KBM-7 (cell line): ENCODE data around the gene H19.

Source experiments
- DNase-seq: peaks from one replicate; pipeline ENCODE4 v3.0.0-alpha.2; 2015
- in situ Hi-C: fragments of 300-500 bp; cut with MboI; formaldehyde crosslinking; loops from 2 replicates; pipeline ENCODE4 v1.14.3; 2020; ENCODE audit warnings: low sequenced_read_pairs, low pct_unique_long_range_greater_than_20kb, mixed read lengths

The H19 gene

DNA sequence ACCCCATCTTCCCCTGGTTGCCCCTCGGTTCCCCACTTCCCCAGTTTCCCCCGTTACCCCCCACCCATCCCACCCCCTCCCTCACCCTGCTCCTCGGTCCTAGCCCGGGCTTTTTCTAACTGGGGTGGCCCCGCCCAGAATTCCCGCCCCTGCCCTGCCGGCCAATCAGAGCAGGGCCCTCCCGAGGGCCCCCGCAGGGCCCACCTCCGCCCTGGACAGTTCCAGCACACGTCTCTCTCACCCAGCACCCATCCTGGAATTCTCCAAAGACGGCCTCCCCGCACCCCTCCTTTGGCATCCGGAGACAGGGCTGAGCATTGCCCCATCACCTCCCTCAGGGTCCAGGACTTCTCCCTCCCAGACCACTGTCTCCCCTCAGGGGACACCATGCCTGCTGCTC lies at the start of gene H19:
Gene H19 (minus strand): TSS at position 88 of the 400 bp plus-strand sequence.
- in situ Hi-C loops: no loop called here
- DNase-seq: no peak

DNA sequence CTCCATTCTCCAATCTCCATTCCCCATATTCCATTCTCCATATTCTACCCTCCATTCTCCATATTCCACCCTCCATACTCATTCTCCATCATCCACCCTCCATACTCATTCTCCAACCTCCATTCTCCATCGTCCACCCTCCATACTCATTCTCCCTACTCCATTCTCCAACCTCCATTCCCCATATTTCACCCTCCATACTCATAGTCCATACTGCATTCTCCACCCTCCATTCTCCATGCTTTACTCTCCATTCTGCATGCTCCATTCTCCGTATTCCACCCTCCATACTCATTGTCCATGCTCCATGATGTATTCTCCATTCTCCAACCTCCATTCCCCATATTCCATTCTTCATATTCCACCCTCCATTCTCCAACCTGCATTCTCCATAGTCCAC lies 44.3 kb upstream of the H19 start:
- in situ Hi-C loops: no loop called here
- DNase-seq: no peak

DNA sequence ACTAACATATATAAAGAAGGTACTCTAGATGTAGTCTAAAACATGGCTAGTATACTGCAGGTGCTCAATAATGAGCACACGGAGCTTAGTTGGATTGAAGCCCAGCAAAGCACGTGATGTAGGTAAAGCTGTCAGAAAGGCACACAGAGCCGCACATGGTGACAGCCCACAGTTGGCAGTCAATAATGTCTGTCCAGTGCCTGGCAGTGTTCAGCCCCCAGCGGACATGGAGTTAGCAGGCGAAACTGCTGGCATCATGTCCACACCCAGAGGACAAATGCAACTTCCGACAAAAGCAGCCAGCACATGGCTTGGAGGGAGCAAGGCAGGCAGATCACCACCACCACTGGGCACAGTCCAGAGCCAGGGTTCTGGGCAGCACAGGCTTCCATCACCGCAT lies 43.5 kb upstream of the H19 start:
- no peak for DNase-seq
- in situ Hi-C loops: no loop called here

DNA sequence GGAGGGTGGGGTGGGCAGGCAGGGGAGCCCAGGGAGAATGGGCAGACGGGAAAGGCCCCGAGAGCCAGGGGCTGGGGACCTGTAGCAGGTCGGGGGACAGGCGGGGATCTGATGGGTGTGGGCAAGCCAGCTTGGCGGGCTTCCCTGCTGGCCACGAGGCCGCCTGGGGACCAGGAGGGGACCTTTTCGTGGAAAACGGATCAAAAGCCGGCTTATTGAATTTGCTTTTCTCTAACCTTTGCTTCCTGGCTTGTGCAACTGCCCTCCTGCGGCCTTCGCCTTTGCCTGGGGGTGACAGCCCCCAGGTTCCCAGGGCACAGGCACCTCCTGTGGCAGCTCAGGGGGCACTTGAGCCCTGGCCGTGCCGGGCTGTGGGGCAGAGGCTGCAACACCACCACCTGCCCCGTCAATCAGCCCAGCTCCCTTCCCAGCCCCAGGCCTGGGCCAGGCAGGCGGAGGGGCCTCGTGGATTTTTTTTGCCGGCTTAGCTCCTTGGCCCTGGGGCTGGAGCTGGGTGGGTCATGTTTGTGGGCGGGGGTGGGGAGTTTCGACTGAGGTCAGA lies 41.6 kb upstream of the H19 start:
- in situ Hi-C loops: no loop called here

DNA sequence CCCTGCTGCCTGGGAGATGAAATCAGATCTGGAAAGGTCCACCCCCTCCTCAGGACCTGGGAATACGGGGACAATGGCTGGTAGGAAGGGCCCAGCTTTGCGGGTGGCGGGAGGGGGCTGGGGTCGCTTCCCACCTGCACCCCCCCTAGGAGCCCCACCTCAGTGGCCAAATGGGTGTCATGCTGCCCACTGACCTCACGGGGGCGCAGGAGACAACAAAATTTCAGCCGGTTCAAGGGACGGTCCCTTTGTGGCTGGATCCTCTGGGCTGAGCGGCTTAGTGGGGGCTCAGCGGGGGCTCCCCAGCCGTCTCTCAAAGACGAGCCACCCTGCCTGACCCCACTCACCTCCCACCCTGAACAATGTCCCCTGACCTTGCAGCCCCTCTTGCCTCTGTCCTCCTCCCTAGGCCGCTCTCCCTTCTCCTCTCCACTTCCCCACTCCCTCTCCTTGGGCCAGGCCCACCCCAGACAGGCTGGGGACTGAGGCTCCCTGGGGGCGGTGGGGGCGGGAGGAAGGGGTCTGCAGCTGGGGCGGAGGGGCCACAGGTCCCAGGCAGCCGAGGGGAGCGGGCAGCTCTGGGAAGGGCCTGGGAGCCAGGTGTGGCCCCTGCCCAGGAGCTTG lies 39.3 kb upstream of the H19 start:
- in situ Hi-C loops: no loop called here
- DNase-seq: no peak

More for the DNA sequence above, 41.6 kb upstream of the H19 start:
- no peak for DNase-seq

DNA sequence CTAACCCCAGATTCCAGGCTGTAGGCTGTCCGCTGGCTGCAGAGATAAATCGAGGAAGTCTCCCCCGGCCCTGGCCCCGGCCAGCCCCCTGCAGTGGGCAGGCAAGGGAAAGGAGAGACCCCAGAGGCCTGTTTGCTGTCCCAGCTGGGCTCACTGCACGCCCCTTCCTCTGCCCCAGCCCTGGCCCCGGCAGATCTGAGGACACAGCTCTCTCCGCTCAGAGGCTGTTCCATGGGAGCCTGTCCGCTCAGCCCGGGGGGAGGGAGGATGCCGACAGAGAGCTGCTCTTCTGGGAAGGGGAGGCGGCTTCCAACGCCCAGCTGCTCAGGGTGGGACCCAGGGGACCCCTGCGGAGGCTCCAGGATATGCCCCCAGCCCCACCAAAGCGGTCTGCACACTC lies 37.7 kb upstream of the H19 start:
- in situ Hi-C loops: no loop called here
- no peak for DNase-seq

DNA sequence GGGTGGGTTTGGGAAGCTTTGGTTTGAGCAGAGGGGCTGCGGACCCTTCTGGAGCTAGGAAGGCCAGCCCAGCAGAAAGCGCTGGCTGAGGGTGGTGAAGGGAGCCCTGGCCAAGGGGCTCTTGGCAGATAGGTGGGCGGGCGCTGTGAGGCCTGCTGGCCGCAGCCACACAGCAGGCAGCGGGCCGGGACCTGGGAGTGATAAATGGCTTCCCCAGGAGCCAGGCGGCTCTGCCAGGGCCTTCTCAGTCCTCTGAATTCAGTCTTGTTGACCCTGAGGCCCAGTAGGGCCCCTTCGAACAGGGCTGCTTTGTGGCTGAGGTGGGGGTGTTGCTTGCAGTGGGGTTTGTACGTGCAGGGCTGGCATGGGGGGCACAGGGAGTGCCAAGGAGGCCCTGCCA lies 33.4 kb upstream of the H19 start:
- in situ Hi-C loops: no loop called here
- no peak for DNase-seq

DNA sequence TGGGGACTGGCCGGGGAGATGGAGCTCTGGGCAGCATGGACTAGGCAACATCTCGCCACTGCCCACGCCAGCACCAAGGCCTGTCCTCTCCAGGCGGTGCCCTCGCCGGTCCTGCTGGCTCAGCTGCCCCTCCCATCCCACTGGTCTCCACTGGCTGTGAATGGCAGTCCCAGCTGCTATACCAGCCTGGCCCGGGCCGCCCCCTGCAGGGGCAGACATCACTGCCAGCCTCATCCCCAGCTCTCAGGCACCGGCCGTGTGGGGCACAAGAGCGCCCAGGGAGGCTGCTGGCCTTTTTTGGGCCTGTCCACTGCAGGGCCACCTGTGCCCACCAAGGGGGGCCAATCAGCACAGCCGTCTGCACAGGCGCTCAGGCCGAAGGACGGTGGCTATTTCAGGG lies 30.1 kb upstream of the H19 start:
- in situ Hi-C loops: no loop called here
- DNase-seq: no peak

DNA sequence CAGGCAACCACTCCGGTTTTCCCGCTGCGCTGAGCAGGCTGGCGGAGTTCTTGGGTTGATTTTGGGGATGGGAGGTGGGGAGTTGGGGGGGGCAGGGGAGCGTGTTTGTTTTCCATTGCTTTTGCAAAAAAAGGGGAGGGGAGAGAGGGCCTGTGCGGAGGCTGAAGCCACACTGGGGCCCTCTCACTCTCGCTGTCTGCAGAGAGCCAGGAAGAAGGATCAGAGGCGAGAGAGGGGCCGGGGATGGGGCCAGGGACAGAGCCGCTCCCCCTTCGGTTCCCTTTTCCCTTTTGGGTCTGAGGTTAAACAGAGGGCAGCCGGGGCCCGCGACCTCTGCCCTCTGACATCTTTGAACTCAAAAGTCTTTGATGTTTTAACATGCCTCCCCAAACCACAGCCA lies 17.4 kb upstream of the H19 start:
- in situ Hi-C loops: no loop called here
- no peak for DNase-seq

DNA sequence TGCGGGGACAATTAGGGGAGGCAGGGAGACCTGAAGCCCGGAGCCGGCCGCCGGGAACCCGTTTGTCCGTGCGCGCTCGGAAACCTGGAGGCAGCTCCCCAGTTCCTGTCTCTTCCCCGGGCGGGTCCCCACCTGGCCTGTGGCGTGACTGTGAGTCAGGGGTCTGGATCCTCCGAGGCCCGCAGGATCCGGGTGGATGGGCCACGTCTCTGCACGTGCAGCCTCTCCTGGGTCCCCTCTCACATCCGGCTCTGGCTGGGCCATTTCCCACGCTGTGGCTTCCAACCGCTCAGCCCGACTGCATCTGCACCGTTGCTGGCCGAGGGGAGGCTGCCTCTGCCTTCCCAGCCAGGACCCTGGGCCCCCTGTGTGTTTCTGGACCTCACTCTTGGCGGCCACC lies 14.8 kb upstream of the H19 start:
- DNase-seq: no peak
- in situ Hi-C loops: no loop called here

DNA sequence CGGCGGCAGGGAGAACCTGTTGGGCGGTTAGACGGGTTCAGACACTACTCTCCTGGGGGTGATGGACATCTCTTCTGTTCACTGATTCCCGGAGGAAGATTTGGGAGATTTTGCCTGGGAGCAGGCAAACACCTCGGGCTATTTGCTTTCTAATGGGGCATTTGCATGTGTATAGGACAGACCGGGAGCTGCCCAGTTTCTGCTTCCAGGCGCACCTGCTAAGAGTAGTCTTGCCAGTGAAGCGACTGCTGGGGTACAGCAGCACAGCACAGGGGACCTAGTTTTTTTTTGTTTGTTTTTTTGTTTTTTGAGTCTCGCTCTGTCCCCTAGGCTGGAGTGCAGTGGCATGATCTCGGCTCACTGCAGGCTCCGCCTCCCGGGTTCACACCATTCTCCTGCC lies 6.8 kb upstream of the H19 start:
- in situ Hi-C loops: no loop called here
- no peak for DNase-seq

DNA sequence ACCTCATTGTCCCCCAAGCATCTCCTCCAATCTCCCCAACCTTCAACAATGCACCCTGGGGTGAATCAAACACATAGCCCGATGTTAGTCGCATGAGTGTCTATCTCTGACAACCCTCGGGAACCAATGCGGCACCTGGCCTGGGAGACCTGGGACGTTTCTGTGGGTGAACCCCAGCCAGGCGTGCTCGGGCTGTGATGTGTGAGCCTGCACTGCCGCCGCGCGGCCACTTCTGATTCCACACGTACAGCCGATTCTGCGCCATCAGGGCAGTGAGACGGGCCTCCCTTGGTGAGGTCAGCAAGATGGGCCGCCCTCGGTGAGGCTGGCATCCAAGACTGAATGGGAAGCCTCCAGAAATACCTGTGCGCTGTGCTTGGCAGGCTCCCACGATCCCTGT lies 5.2 kb upstream of the H19 start:
- in situ Hi-C loops: no loop called here
- no peak for DNase-seq

DNA sequence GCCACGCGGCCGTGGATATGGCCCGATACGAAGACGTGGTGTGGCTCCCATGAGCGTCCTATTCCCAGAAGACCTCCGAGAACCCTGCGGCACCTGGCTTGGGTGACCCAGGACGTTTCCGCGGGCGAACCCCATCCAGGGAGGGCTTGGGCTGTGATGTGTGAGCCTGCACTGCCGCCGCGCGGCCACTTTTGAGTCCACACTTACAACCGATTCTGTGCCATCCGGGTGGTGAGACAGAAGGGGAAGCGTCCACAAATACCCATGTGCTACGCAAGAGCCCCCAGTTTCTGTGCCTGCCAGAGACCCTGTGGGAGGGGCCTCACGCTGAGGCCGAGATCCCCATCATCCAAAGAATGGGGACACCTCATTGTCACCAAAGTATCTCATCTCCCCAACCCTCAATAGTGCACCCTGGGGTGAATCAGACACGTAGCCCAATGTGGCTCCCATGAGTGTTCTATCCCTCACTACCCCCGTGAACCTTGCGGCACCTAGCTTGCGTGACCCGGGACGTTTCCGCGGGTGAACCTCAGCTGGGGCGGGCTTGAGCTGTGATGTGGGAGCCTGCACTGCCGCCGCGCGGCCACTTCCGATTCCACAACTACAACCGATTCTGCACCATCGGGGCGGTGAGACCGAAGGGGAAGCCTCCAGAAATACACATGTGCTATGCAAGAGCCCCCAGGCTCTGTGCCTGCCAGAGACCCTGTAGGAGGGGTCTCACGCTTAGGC lies 4.6 kb upstream of the H19 start:
- no peak for DNase-seq
- in situ Hi-C loops: no loop called here

DNA sequence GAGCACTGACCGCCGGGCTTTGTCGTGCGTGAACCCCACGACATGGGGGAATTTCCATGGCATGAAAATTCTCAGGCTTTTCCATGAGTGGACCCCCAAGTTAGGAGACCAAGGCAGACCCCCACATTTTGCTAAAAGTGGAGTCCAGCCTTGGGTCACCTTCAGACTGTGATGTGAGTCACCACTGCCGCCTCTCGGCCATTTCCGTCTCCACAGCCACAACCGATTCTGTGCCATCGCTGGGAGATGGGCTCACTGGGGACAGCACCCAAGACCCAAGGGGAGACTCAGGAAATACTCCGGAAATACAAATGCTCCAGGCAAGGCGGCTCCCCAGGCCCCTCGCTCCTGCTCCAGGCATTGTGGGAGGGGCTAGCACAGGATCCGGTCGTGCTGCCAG lies 1.2 kb upstream of the H19 start:
- in situ Hi-C loops: no loop called here
- no peak for DNase-seq

DNA sequence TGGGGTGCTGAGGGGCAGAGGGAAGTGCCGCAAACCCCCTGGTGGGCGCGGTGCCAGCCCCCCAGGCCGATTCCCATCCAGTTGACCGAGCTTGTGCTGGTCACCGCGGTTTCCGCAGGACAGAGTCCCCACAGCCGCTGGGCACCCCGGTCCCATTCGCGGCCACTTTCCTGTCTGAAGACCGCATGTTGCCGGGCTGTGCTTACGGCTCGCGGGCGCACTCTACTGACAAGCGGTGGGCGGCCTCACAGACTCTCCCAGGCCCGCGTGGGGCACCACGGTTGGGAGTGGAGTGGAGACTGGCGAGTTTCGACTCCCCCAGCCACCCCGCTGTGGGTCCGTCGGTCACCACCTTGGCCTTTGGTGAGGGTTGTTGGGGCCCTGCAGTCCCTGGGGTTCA lies 648 bp upstream of the H19 start:
- no peak for DNase-seq
- in situ Hi-C loops: no loop called here

DNA sequence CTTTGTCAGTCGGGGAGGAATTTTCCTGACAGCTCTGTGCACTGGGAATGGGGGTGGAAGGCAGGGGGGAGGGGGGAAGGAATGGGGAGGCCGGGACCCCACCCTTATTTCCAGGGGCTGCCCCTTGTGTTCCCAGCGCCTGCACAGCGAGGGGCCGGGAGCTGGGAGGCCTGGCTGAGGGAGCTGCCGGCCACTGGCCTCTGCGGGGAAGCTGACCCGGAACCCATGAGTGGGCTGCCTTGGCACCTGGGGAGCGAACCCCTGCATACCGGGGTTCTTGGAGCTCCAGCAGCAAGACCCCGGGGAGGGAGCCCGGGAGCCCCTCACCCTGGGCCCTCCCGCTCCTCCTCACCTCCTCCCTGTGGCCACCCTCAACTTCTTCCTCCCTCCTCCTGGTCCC lies 3.5 kb downstream of the H19 start:
- no peak for DNase-seq
- in situ Hi-C loops: no loop called here

DNA sequence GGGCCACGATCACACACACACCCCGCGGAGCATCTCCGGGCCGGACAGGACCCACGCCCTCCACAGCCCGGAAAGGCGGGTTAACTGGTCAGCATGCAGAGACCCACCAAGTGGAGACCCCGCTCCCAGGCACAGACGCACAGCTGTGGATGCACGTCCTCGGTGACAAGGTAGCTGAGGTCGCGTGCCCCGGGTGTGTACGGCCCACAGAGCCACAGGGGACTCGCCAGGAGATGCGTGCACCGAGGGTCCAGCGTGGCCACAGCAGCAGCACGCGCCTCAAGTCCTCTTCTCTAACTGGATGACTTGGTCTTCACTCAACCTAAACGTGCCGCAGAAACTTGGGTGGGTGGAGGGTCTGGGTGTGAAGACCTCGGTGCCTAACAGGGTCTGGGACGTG lies 5.5 kb downstream of the H19 start:
- in situ Hi-C loops: no loop called here
- DNase-seq: no peak

DNA sequence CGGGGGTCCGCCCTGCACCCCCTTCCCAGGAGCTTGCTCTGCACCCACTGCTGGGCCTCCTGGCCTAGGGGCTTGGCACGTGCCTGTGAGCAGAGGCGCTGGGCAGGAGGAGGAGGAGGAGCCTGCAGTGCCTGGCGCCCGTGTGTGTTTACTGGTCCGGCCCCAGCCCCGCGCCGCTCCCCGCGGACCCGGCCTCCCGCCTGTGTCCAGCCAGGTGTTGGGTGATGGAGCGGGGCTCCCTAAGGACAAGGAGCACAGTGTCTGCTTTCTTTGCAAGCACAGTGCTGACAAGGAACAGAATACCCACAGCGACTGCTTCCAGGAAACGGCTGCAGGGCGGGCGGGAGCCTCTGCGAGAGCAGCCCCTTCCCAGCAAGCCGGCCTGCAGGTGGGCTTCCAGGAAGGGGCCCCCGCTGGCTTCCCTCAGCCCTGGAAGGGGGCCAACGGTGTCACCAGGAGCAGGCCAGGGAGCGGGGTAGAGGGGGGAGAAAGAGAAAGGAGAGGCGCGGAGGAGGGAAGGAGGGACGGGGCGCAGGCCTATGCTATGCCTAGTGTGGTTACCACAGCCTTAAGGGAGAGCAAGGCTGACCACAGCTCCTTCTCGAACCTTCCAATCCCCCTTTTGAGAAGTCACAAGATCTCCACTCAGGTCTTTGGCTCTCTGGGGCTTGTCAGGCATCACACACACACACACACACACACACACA lies 6.6 kb downstream of the H19 start:
- DNase-seq: no peak
- in situ Hi-C loops: no loop called here

DNA sequence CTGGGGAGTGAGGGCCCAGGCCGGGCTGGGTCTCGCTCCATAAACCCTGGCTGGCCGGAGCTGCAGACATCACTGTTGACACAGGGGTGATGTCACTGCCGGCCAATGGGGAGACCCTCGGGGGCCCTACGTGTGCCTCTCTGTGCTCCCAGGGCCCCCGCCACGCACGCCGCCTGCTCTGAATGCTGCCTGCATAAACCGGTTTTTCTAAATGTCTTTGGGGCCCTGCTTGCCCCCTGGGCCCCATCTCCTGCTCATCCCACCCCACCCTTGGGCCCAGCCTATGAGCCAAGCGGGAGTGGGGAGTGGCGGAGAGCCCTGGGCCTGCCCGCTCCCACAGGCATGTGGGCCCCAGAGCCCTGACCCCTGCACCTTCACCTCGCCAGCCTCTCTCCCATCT lies 7.7 kb downstream of the H19 start:
- DNase-seq: no peak
- in situ Hi-C loops: no loop called here

DNA sequence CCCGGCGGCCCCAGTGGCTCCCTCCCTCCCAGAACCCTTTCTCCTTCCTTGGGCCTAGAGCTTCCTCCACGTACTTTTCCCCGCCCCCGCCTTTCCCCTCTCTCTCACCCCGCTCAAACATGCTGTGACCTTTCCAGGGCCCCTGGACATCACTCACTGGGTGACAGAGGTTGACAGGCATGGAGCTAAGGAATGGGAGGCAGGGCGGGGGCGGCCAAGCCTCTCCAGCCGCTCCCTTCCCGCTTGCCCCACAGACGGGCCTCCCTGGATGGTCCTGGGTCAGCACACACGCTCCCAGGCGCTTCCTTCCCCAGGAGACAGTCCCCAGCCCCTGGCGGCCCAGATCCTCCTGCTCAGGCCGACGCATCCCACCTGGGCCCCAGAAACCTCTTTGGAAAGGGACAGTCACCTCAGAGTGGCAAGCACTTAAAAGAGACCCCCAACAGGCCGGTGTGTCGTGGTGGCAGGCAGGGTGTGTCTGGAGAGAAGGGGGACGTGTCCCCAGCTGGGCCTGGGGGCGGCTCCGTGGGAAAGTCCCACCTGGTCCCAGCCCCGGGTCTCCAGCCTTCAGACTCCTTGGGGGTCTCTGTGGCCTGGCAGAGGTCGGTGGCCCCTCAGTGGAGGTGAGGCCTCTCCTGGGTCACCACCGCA lies 8.8 kb downstream of the H19 start:
- DNase-seq: no peak
- in situ Hi-C loops: no loop called here
